CD8-positive, alpha-beta memory T cell (primary cell): ENCODE data around the gene CLTB. TPM values are rescaled to one million over a fixed set of nuclear protein-coding genes. Genes with fewer than 3 reads are reported as not detected.

Source experiments
- CTCF ChIA-PET: fragments of 350-600 bp; sonication (Branson Sonifier 250); formaldehyde crosslinking; loops from one replicate; lab custom pipeline; 2021; ENCODE audit warnings: antibody characterized with exemption; lab: Charles Lee
- POLR2A ChIA-PET: fragments of 350-600 bp; sonication (Branson Sonifier 250); formaldehyde crosslinking; loops from one replicate; lab custom pipeline; 2021; ENCODE audit warnings: antibody characterized with exemption; lab: Charles Lee
- DNase-seq, 5 donors: peaks; one replicate each; pipeline versions ENCODE4 v3.0.0 to v3.0.0-alpha.2; 2020 to 2022; ENCODE audit warnings: mixed read lengths in 1 of 5
- H3K27ac ChIP-seq: one replicate; pipeline ENCODE4 v1.7.0; 2013; ENCODE audit warnings: low read depth, mild to moderate bottlenecking, low read length, moderate library complexity
- H3K27me3 ChIP-seq: 2 replicates; pipeline ENCODE4 v1.7.0; 2013; ENCODE audit warnings: low read length, mild to moderate bottlenecking; ENCODE audit not compliant: insufficient read depth, poor library complexity, severe bottlenecking
- H3K36me3 ChIP-seq: 2 replicates; pipeline ENCODE4 v1.7.0; 2013; ENCODE audit warnings: mild to moderate bottlenecking, low read length, moderate library complexity; ENCODE audit not compliant: insufficient read depth
- H3K4me1 ChIP-seq: 2 replicates; pipeline ENCODE4 v1.7.0; 2013; ENCODE audit warnings: mild to moderate bottlenecking, low read length, moderate library complexity; ENCODE audit not compliant: insufficient read depth
- H3K4me3 ChIP-seq: 2 replicates; pipeline ENCODE4 v1.7.0; 2013; ENCODE audit warnings: mild to moderate bottlenecking, low read length
- H3K9me3 ChIP-seq: 2 replicates; pipeline ENCODE4 v1.7.0; 2013; ENCODE audit warnings: mild to moderate bottlenecking, low read length
- H3K27ac Mint-ChIP-seq, 8 donors: one replicate each; pipeline ENCODE4 v1.8.0; 2020 to 2021; ENCODE audit warnings: mixed read lengths in 8 of 8, mild to moderate bottlenecking in 6 of 8, inconsistent platforms in 3 of 8, moderate library complexity in 3 of 8
- H3K27me3 Mint-ChIP-seq, 2 donors: one replicate each; pipeline ENCODE4 v1.8.0; 2020 to 2021; ENCODE audit warnings: mixed read lengths in 2 of 2, mild to moderate bottlenecking in 1 of 2, moderate library complexity in 1 of 2
- H3K36me3 Mint-ChIP-seq, 3 donors: one replicate each; pipeline ENCODE4 v1.8.0; 2020 to 2021; ENCODE audit warnings: mixed read lengths in 3 of 3, inconsistent platforms in 1 of 3, mild to moderate bottlenecking in 1 of 3
- H3K4me1 Mint-ChIP-seq, 3 donors: one replicate each; pipeline ENCODE4 v1.8.0; 2020 to 2021; ENCODE audit warnings: mixed read lengths in 3 of 3, inconsistent platforms in 1 of 3, mild to moderate bottlenecking in 1 of 3
- H3K4me3 Mint-ChIP-seq, 7 donors: one replicate each; pipeline ENCODE4 v1.8.0; 2020 to 2021; ENCODE audit warnings: mixed read lengths in 7 of 7, mild to moderate bottlenecking in 6 of 7, moderate library complexity in 4 of 7, inconsistent platforms in 2 of 7
- H3K9me3 Mint-ChIP-seq, 5 donors: one replicate each; pipeline ENCODE4 v1.8.0; 2020 to 2022; ENCODE audit warnings: mixed read lengths in 5 of 5, mild to moderate bottlenecking in 3 of 5, moderate library complexity in 2 of 5, inconsistent platforms in 1 of 5
- polyA plus RNA-seq: library from polyadenylated mRNA; unstranded; fragments of 300-500 nt; fragmentation: Illumina TruSeq; gene quantifications from one replicate; pipeline ENCODE4 v1.2.3, GENCODE V29; 2021
- total RNA-seq, 2 experiments: library from RNA; stranded (reverse); gene quantifications; one replicate each; pipeline ENCODE4 v1.2.3, GENCODE V29; 2021

CLTB gene
- total and polyA plus RNA-seq, 3 experiments from 2014 or later = 62.0 to 96.3 (median 66.4) TPM

DNA sequence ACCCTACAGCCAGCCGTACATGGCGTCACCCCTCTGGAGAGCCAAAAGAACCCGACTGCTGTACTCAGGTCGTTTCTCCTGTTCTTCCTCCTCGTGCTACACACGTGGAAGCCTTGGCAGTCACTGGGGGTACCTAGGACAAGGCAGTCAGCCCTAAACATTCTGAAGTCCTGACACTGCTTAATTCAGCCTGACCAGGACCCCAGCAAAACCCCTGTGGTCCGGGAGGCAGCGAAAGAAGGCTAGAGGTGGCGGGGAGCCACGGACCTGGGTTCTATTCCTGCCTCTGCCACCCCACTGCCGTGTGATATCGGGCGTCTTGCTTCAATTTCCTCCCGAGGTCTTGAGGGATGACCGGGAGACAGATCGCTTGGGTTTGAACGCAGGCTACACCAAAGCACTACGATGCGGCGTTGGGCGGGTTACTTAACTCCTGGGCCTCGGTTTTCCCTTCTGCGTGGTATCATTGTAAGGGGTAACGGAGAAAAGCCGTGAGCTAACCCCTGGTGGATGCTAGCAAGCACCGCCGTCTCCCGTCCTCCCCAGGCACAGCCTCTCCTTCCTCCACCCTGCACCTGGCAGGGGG is 51.5 kb downstream of the CLTB start:
- Mint-ChIP-seq H3K4me1 (peaks cover 20 to 43% (median 35%) of the 10 kb centered on the region in 3 donors), H3K9me3 (no peaks in the 10 kb centered on the region), H3K27ac (peak overlapping the region in 6 of 8 donors; percentile 70 to 96 (median 76)), H3K4me3 (peak overlapping the region; percentile 74 to 86 (median 78)), H3K36me3 (peaks cover 0 to 26% (median 9%) of the 10 kb centered on the region in 3 donors), H3K27me3 (no peaks in the 10 kb centered on the region)
- no peaks in the 10 kb centered on the region for H3K27me3 ChIP-seq
- POLR2A ChIA-PET = interaction anchor here (1.6 kb wide), 1 partner anchor 172 kb away, joined by 4 read pairs; the partner anchor contains the start of gene RNF44
- H3K36me3 ChIP-seq = no peaks in the 10 kb centered on the region
- H3K27ac ChIP-seq = peak overlapping the region; percentile 11
- CTCF ChIA-PET = no interaction called here
- H3K4me3 ChIP-seq = peak overlapping the region; percentile 78
- H3K4me1 ChIP-seq = peaks cover 19% of the 10 kb centered on the region
- DNase-seq = no peak
- H3K9me3 ChIP-seq = no peaks in the 10 kb centered on the region

DNA sequence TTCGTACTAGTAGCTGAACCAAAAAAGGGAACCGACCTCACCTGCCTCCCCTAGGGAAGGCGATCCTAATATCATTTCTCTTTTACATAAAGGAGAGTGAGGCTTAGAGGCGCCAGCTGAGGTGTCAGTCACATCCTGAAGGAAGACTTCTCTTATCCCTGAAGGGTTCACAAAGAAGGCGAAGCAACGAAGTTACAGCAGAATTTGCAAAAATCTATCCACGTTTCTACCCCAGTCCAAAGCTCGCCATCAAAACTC is 54.2 kb downstream of the CLTB start:
- H3K4me1 ChIP-seq = peaks cover 25% of the 10 kb centered on the region
- H3K9me3 ChIP-seq = no peaks in the 10 kb centered on the region
- Mint-ChIP-seq H3K4me3 (peak overlapping the region; percentile 96 to 100 (median 99)), H3K9me3 (no peaks in the 10 kb centered on the region), H3K27me3 (no peaks in the 10 kb centered on the region), H3K4me1 (peaks cover 33 to 56% (median 42%) of the 10 kb centered on the region in 3 donors), H3K27ac (peak overlapping the region; percentile 92 to 98 (median 97)), H3K36me3 (peaks cover 0 to 32% (median 3%) of the 10 kb centered on the region in 3 donors)
- ChIA-PET POLR2A (interaction anchor here (1.0 to 2.9 kb wide), 6 partner anchors 26 to 285 kb away, joined by 3 to 40 read pairs (median 5); partner anchors contain the start of genes HIGD2A, NOP16 and RNF44), CTCF (interaction anchor here (0.6 to 1.8 kb wide), 13 partner anchors 9 to 284 kb away, joined by 3 to 7 read pairs (median 4); partner anchors contain the start of genes FAF2, HIGD2A, NOP16 and RNF44)
- peak overlapping the region; percentile 82 for H3K4me3 ChIP-seq
- no peak for DNase-seq
- no peaks in the 10 kb centered on the region for H3K27me3 ChIP-seq
- H3K27ac ChIP-seq = peak overlapping the region; percentile 80
- H3K36me3 ChIP-seq = peaks cover 8% of the 10 kb centered on the region

DNA sequence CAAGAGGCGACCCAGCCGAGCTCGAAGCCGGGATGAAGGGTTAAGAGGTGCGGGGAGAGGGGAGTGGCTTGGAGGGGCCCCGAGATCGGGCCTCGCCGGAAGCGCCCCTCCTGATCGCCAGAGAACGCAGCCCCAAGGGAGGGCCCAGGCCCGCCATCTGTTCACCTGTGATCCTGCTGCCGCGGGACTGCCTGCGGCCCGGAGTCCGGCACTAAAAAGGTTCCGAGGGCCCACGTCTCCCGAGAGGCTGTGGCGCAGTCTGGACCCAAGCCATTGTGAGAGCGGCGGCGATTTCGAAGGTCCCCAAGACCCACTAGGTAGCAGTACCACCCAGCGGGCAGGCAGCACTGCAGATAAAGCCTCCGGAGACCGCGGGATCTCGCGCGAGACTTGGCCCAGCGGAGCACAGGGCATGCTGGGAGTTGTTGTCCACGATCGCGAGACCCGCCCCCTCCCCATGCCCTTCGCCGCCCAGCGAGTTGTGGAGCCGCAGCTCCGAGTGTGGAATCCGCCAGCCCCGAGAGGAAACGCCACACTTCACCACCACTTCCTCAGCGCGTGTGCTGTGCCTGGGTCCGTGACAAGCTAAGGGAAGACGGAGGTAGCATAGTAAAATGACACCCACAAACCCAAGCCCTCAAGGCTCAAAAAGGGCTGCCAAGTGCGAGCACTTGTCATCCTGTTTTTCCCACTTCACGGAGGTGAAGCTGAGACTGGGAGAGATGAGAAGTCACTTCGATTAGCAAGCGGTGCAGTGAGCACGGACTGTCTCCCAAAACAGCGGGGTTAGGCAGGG is 54.7 kb downstream of the CLTB start, which contains the start of gene KIAA1191:
TSS of gene KIAA1191 (minus strand) at position 328 of the 796 bp plus-strand sequence. CDS start 2,256 bp downstream, outside the sequence.
- peak within 1 kb of the TSS; percentile 96 to 100 (median 99) for H3K4me3 Mint-ChIP-seq
- peaks cover 0 to 36% (median 2%) of the 10 kb centered on the region in 3 donors for H3K36me3 Mint-ChIP-seq
- H3K27ac ChIP-seq = peak within 1 kb of the TSS; percentile 80
- H3K4me3 ChIP-seq = peak within 1 kb of the TSS; percentile 82
- H3K27me3 ChIP-seq = no peaks in the 10 kb centered on the region
- H3K4me1 Mint-ChIP-seq = peaks cover 32 to 57% (median 40%) of the 10 kb centered on the region in 3 donors
- H3K27me3 Mint-ChIP-seq = no peaks in the 10 kb centered on the region
- no peaks in the 10 kb centered on the region for H3K9me3 Mint-ChIP-seq
- DNase-seq = peak; percentile 91 to 98 (median 94)
- CTCF ChIA-PET = interaction anchor here (0.6 to 1.8 kb wide), 15 partner anchors 8 to 285 kb away, joined by 3 to 7 read pairs (median 3); partner anchors contain the start of genes FAF2, HIGD2A, NOP16 and RNF44
- H3K27ac Mint-ChIP-seq = peak within 1 kb of the TSS; percentile 92 to 98 (median 97)
- POLR2A ChIA-PET = interaction anchor here (0.5 to 2.9 kb wide), 8 partner anchors 27 to 823 kb away, joined by 3 to 40 read pairs (median 5); partner anchors contain the start of genes HIGD2A, NOP16 and RNF44
- H3K36me3 ChIP-seq = peaks cover 13% of the 10 kb centered on the region
- H3K4me1 ChIP-seq = peaks cover 25% of the 10 kb centered on the region
- H3K9me3 ChIP-seq = no peaks in the 10 kb centered on the region

DNA sequence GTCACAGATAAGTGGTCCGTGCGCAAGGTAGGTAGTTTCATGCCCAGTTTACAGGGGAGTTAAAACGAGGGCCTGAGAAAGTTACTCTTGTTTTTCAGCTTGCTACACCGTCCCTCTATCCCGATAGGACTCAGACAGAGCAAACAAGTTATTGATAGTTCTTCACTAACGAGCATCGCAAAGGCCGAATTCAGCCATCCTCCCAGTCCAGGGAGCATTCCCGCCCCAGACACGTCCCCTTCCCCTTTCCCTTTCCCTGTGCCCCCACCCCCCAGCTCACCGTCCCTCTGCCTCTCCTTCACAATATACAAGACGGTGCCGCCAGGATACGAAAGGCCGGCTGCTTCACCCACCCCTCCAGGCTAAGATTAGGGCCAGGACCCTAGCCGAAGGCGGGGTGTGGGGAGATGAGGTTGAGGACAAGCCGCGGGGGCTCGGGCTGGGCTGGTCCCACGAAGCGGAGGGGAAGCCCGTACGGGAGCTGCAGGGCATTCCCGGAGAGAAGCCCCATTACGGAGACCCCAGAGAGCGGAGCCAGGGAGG is 55.4 kb downstream of the CLTB start:
- H3K36me3 Mint-ChIP-seq = peaks cover 0 to 41% (median 2%) of the 10 kb centered on the region in 3 donors
- ChIA-PET POLR2A (interaction anchor here (0.5 to 2.9 kb wide), 6 partner anchors 27 to 822 kb away, joined by 3 to 40 read pairs (median 4); partner anchors contain the start of genes HIGD2A, NOP16 and RNF44), CTCF (interaction anchor here (0.8 to 1.8 kb wide), 10 partner anchors 18 to 286 kb away, joined by 3 to 7 read pairs (median 4); partner anchors contain the start of genes FAF2 and RNF44)
- peaks cover 29 to 61% (median 38%) of the 10 kb centered on the region in 3 donors for H3K4me1 Mint-ChIP-seq
- no peaks in the 10 kb centered on the region for H3K27me3 Mint-ChIP-seq
- peak overlapping the region; percentile 80 for H3K27ac ChIP-seq
- H3K4me3 ChIP-seq = peak overlapping the region; percentile 82
- no peaks in the 10 kb centered on the region for H3K9me3 Mint-ChIP-seq
- H3K9me3 ChIP-seq = no peaks in the 10 kb centered on the region
- H3K4me1 ChIP-seq = peaks cover 25% of the 10 kb centered on the region
- no peaks in the 10 kb centered on the region for H3K27me3 ChIP-seq
- peaks cover 20% of the 10 kb centered on the region for H3K36me3 ChIP-seq
- H3K4me3 Mint-ChIP-seq = peak overlapping the region; percentile 96 to 100 (median 99)
- H3K27ac Mint-ChIP-seq = peak overlapping the region; percentile 92 to 98 (median 97)
- no peak for DNase-seq

DNA sequence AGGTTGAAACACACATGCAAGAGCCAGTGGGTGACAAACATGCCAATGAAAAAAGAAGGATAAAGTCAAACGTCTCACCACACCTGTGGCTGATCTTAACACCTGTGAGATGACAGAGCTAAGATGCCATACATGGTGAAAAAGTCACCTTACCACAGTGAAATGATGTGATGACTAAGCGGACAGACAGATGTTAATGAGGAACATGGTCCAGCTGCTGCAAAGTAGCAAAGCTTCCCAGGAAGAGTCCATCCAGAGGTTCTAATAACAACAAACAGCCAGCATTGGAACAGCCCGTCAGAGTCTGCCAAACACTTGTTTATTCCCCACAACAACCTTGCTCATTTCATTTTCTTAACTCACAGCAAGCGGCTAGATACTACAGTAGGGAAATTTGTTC is 56.7 kb downstream of the CLTB start:
- CTCF ChIA-PET = interaction anchor here (0.8 kb wide), 1 partner anchor 29 kb away, joined by 3 read pairs; the partner anchor contains the start of genes HIGD2A and NOP16
- peaks cover 21% of the 10 kb centered on the region for H3K4me1 ChIP-seq
- POLR2A ChIA-PET = no interaction called here
- no peaks in the 10 kb centered on the region for H3K27me3 Mint-ChIP-seq
- H3K36me3 ChIP-seq = peaks cover 30% of the 10 kb centered on the region
- no peaks in the 10 kb centered on the region for H3K9me3 Mint-ChIP-seq
- DNase-seq = no peak
- H3K9me3 ChIP-seq = no peaks in the 10 kb centered on the region
- H3K36me3 Mint-ChIP-seq = peaks cover 0 to 53% (median 6%) of the 10 kb centered on the region in 3 donors
- H3K27ac Mint-ChIP-seq = peak overlapping the region in 7 of 8 donors; percentile 10 to 81 (median 71)
- H3K27me3 ChIP-seq = no peaks in the 10 kb centered on the region
- peaks cover 30 to 67% (median 43%) of the 10 kb centered on the region in 3 donors for H3K4me1 Mint-ChIP-seq
- H3K27ac ChIP-seq = no peak overlapping the region
- peak overlapping the region; percentile 59 to 85 (median 77) for H3K4me3 Mint-ChIP-seq
- H3K4me3 ChIP-seq = no peak overlapping the region

DNA sequence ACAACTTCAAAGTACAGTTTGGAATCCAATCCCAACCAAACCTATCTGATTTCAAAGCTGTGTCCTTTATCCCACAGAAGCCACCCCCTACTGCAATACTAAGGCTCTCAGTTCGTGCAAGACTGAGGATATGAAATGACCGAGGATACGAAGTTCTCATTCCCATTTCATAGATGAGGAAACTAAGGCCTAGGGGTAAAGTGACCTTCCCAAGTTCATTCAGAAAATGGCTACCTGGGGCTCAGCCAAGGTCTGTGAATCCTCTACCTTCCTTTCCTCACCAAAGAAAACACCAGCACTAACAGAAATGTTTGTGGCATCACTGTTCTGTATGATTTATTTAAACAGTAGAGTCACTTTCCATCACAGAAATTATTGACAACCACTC is 60.2 kb downstream of the CLTB start:
- peaks cover 10% of the 10 kb centered on the region for H3K4me1 ChIP-seq
- Mint-ChIP-seq H3K9me3 (no peaks in the 10 kb centered on the region), H3K27me3 (no peaks in the 10 kb centered on the region), H3K4me1 (peaks cover 32 to 71% (median 47%) of the 10 kb centered on the region in 3 donors), H3K27ac (peak overlapping the region in 1 of 8 donors; percentile 61), H3K4me3 (peak overlapping the region in 1 of 7 donors; percentile 23), H3K36me3 (peaks cover 0 to 85% (median 7%) of the 10 kb centered on the region in 3 donors)
- H3K36me3 ChIP-seq = peaks cover 63% of the 10 kb centered on the region
- CTCF ChIA-PET = no interaction called here
- no peak for DNase-seq
- H3K9me3 ChIP-seq = no peaks in the 10 kb centered on the region
- H3K27me3 ChIP-seq = no peaks in the 10 kb centered on the region
- H3K27ac ChIP-seq = no peak overlapping the region
- POLR2A ChIA-PET = no interaction called here
- H3K4me3 ChIP-seq = no peak overlapping the region

DNA sequence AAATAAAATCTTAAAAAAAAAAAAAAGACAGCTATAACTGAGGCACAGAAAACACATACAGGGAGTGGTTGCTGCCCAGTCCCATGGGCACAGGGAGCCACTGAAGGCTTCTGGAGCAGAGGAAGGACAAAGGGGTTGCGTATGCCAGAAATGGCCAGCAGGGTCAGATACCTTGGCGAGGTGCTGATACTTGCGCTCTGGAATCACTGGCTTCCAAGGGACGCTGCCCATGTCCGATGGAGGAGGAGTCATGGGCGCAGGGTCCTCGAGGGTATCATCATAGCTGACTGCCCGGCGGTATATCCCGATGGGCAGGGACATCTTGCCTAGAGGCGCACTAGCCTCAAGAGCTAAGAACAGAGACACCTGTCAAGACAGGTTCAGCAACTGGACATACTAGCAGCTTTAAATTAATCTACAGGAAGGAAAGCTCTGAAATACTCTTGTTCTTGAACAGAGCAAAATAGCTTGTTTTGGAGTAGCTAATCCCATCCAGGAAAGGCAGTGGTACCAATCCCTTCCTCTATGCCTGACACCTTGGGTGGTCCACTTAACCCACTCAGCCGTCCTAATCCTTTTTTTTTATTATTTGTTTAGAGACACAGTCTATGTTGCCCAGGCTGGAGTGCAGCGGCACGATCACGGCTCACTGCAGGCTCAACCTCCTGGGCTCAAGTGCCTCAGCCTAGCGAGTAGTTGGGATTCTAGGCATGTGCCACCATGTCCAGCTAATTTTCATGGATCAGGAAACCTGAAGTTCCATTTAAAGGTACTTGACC is 60.8 kb downstream of the CLTB start:
- ChIA-PET CTCF (interaction anchor here (1.0 to 1.2 kb wide), 3 partner anchors 33 to 822 kb away, joined by 3 read pairs; partner anchors contain the start of genes HIGD2A and NOP16), POLR2A (no interaction called here)

More for the DNA sequence above, 60.8 kb downstream of the CLTB start:
- Histone ChIP-seq H3K36me3 (peaks cover 67% of the 10 kb centered on the region), H3K9me3 (no peaks in the 10 kb centered on the region), H3K27ac (no peak overlapping the region), H3K27me3 (no peaks in the 10 kb centered on the region), H3K4me1 (peaks cover 10% of the 10 kb centered on the region), H3K4me3 (no peak overlapping the region)
- no peak overlapping the region for H3K4me3 Mint-ChIP-seq
- H3K36me3 Mint-ChIP-seq = peaks cover 0 to 85% (median 7%) of the 10 kb centered on the region in 3 donors
- H3K4me1 Mint-ChIP-seq = peaks cover 32 to 65% (median 43%) of the 10 kb centered on the region in 3 donors
- peak overlapping the region in 1 of 8 donors; percentile 61 for H3K27ac Mint-ChIP-seq
- H3K9me3 Mint-ChIP-seq = no peaks in the 10 kb centered on the region
- no peak for DNase-seq
- H3K27me3 Mint-ChIP-seq = no peaks in the 10 kb centered on the region
